ENCODE measurements around the gene PVALEF. TPM values are rescaled to one million over a fixed set of nuclear protein-coding genes. Genes with fewer than 3 reads are reported as not detected.

PVALEF gene
- total RNA-seq, 1 donor from 2014 or later = not detected

DNA sequence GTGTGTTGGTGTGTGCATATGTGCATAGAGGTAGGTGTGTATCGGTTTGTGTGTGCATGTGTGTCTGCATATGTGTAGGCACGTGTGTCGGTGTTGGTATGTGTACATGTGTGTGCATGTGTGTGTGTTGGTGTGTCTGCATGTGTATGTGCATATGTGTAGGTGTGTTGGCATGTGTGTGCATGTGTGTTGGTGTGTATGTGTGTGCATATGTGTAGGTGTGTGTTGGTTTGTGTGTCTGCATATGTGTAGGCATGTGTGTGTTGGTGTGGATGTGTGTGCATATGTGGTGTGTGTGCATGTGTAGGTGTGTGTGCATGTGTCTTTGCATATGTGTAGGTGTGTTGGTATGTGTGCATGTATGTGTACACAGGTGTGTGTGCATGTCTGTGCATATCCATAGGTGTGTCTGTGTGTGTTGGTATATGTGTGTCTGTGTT is 4.6 kb downstream of the PVALEF start:
- no peak for DNase-seq (ENCODE audit: low spot score)
- Mint-ChIP-seq H3K27ac (ENCODE audit: unreplicated experiment) (no peak overlapping the region), H3K4me1 (ENCODE audit: low read depth) (peaks cover 7% of the 10 kb centered on the region), H3K36me3 (ENCODE audit: low read depth) (no peaks in the 10 kb centered on the region), H3K4me3 (ENCODE audit: unreplicated experiment) (no peak overlapping the region), H3K9me3 (ENCODE audit: low read depth) (peaks cover 8% of the 10 kb centered on the region), H3K27me3 (ENCODE audit: low read depth) (peaks cover 3% of the 10 kb centered on the region)
- TF ChIP-seq, protein P1, sequence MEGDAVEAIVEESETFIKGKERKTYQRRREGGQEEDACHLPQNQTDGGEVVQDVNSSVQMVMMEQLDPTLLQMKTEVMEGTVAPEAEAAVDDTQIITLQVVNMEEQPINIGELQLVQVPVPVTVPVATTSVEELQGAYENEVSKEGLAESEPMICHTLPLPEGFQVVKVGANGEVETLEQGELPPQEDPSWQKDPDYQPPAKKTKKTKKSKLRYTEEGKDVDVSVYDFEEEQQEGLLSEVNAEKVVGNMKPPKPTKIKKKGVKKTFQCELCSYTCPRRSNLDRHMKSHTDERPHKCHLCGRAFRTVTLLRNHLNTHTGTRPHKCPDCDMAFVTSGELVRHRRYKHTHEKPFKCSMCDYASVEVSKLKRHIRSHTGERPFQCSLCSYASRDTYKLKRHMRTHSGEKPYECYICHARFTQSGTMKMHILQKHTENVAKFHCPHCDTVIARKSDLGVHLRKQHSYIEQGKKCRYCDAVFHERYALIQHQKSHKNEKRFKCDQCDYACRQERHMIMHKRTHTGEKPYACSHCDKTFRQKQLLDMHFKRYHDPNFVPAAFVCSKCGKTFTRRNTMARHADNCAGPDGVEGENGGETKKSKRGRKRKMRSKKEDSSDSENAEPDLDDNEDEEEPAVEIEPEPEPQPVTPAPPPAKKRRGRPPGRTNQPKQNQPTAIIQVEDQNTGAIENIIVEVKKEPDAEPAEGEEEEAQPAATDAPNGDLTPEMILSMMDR (IDR thresholded peaks at IDR 0.05) = no peak

DNA sequence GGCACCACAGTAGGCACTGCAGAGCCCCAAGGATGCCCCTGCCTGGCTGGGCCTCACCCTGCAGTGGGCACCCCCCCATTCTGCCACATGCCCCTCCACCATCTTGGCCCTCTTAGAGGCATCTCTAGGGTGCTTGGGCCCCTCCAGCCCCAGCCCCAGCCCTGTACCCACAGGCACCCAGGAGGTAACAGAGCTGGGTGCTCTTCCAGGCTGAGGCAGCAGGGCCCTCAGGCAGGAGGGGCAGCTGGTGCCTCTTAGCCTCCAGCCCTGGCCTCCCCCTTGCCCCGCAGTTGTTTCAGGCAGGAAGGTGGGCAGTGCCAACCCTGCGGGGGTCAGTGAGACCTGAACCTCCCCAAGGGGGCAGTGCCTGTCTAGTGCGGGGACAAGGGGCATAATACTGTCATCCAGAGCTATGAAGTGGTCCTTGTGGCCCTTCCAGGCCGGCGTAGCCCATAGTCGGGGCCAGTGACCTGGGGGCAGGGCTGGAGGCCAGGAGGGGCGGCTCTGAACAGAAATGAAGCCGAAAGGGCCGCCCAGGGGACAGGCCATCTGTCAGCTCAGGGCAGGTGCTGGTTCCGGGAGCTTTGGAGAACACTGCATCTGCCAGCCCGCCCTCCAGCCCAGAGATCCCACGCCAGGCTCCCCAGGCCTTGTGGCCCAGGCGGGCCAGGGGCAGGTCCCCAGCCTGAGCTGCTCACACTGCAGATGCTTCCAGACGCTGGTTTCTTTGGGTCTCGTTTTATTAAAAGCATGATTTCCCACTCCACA is 5.6 kb downstream of the PVALEF start:
- Mint-ChIP-seq H3K36me3 (ENCODE audit: low read depth) (no peaks in the 10 kb centered on the region), H3K4me3 (ENCODE audit: unreplicated experiment) (no peak overlapping the region), H3K9me3 (ENCODE audit: low read depth) (peaks cover 19% of the 10 kb centered on the region), H3K27me3 (ENCODE audit: low read depth) (peaks cover 3% of the 10 kb centered on the region), H3K27ac (ENCODE audit: unreplicated experiment) (no peak overlapping the region), H3K4me1 (ENCODE audit: low read depth) (peaks cover 7% of the 10 kb centered on the region)
- TF ChIP-seq, protein P1 (IDR thresholded peaks at IDR 0.05) = no peak
- DNase-seq (ENCODE audit: low spot score) = no peak

DNA sequence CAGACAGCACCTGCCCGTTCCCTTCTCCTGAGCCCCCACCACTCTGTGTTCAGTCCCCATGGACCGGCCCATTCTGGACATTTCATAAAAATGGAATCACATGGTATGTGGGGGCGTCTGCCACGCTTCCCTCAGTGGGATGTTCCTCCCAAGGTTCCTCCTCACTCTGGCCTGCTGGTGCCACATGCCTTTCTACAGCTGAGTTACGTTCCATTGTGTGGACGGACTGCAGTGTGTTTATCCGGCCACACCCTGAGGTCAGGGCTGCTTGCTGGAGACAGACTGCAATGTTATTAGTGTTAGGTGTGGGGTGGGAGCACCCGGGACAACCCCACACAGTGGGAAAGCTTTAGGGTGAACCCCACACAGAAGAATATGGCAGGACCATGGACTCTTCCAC is 6.6 kb downstream of the PVALEF start:
- Mint-ChIP-seq H3K4me3 (ENCODE audit: unreplicated experiment) (no peak overlapping the region), H3K27me3 (ENCODE audit: low read depth) (peaks cover 3% of the 10 kb centered on the region), H3K27ac (ENCODE audit: unreplicated experiment) (no peak overlapping the region), H3K9me3 (ENCODE audit: low read depth) (peaks cover 19% of the 10 kb centered on the region), H3K4me1 (ENCODE audit: low read depth) (peaks cover 7% of the 10 kb centered on the region), H3K36me3 (ENCODE audit: low read depth) (peaks cover 1% of the 10 kb centered on the region)
- TF ChIP-seq, protein P1 (IDR thresholded peaks at IDR 0.05) = no peak
- DNase-seq (ENCODE audit: low spot score) = no peak

DNA sequence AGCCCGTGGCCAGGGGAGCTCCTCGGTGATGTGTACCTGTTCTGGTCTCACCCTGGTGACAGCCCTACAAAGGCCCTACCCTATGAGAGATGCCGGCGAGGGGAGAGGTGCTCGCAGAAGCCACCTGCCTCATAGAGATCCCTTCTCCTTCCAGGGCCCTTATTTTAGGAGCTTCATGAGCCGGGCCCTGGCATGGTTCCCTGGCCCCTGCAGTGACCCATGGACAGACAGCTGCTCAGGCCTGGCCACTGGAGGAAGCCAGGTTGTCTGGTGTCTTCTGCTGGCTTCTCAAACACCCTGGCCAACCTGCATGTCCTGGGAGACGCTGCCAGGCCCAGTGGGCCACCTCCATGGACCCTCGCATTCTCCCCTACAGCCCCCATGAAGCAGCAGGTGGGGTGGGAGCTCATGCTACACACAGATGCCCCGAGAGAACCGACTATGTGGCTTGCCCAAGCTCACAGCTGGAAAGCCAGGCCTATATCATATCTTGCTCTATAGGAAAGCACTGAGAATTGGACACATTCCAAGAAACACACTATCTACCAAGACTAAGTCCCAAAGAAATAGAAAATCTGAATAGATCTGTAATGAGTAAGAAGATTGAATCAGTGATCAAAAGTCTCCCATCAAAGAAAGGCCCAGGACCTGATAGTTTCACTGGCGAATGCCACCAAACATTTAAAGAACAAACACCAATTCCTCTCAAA is 7.9 kb downstream of the PVALEF start:
- no peak overlapping the region for H3K27ac Mint-ChIP-seq (ENCODE audit: unreplicated experiment)
- no peak overlapping the region for H3K4me3 Mint-ChIP-seq (ENCODE audit: unreplicated experiment)
- H3K27me3 Mint-ChIP-seq (ENCODE audit: low read depth) = no peaks in the 10 kb centered on the region
- peaks cover 7% of the 10 kb centered on the region for H3K4me1 Mint-ChIP-seq (ENCODE audit: low read depth)
- no peak for DNase-seq (ENCODE audit: low spot score)
- TF ChIP-seq, protein P1 (IDR thresholded peaks at IDR 0.05) = no peak
- H3K36me3 Mint-ChIP-seq (ENCODE audit: low read depth) = peaks cover 1% of the 10 kb centered on the region
- peaks cover 19% of the 10 kb centered on the region for H3K9me3 Mint-ChIP-seq (ENCODE audit: low read depth)

DNA sequence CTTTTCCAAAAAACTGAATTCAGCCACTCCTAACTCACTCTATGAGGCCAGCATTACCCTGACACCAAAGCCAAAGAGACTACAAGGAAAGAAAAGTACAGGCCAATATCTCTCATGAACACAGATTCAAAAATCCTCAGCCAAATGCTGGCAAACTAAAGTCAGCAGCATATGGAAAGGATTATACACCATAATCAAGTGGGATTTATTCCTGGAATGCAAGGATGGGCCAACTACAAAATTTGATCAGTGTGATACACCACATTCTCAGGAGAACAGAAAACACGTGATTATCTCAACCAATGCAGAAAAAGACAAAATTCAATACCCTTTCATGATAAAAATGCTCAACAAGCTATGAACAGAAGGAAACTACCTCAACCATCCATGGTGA is 8.5 kb downstream of the PVALEF start:
- no peak for DNase-seq (ENCODE audit: low spot score)
- peaks cover 1% of the 10 kb centered on the region for H3K36me3 Mint-ChIP-seq (ENCODE audit: low read depth)
- H3K9me3 Mint-ChIP-seq (ENCODE audit: low read depth) = peaks cover 19% of the 10 kb centered on the region
- no peak overlapping the region for H3K4me3 Mint-ChIP-seq (ENCODE audit: unreplicated experiment)
- peaks cover 7% of the 10 kb centered on the region for H3K4me1 Mint-ChIP-seq (ENCODE audit: low read depth)
- no peak overlapping the region for H3K27ac Mint-ChIP-seq (ENCODE audit: unreplicated experiment)
- no peaks in the 10 kb centered on the region for H3K27me3 Mint-ChIP-seq (ENCODE audit: low read depth)
- TF ChIP-seq, protein P1 (IDR thresholded peaks at IDR 0.05) = no peak

Data from chondrocyte (in vitro differentiated cells).